Medulla oblongata (tissue), 1 donor: ENCODE results near the gene CYCS.
A peak's percentile ranks its signal among the peaks of the same experiment; 100 is the strongest.
"Not testable (repeated sequence)": the region's sequence is repeated elsewhere in the genome, so short reads cannot be mapped to it uniquely, and the experiment has no call there.

Experiments
- DNase-seq: peaks from one replicate; pipeline ENCODE4 v3.0.0-alpha.2; 2015; ENCODE audit errors: extremely low spot score

Gene CYCS

DNA sequence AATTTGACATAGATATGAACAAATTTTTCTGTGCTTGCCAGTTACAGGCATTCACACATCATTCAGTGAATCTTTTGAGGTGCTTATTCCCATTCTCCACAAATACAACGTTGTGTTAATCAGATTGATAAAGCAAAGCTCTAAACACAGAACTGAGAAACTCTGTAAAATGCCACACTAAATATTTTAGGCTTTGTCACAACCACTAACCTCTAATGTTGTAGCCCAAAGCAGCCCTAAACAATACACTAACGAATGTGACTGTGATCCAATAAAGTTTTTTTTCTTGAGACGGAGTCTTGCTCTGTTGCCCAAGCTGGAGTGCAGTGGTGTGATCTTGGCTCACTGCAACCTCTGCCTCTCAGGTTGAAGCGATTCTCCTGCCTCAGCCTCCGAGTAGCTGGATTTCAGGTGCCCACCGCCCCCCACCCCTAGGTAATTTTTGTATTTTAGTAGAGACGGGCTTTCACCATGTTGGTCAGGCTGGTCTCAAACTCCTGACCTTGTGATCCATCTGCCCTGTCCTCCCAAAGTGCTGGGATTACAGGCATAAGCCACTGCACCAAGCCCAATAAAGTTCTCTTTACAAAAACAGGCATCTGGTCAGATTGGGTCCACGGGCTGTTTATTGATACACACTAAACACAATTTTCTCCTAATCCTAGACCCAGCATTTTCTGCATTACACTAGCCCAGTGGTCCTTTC lies 6.9 kb downstream of the CYCS start:
- no peak for DNase-seq

DNA sequence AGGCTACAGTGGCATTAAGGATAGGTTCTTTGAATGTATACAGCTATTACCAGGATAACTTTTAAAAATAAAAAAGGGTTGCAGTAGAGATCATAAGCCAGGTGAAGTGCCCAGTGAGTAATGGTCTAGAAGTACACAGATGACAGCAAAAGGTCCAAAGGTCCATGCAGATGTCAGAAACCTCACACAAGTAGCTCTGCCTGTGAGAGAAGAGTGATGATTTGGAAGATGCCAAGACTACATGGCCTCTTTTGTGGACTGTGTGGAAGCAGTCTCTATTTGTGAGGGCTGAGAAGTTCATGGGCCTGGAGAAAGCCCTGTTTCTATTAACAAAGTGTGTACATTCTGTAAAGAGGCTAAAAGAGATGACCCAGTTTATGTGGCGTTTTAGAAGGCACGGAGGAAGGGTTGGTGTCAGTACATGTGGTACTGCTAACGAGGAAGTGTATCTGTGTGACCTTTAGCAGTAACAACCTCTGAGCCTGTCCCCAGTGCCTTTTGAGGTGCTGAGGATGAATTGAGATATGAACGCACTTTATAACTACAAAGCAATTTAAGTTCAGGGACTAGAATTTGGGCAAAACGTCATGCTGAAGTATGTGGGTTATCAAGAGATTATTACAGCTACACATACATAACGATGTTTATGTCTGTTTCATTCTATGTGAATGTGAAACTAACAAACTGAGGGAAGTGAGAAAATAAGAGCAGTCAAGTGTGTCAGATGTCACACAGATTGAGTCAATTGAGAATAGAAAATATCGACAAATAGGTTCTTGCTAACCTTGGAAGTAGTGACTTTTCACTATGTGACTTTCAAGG lies 7.6 kb downstream of the CYCS start:
- peak; percentile 41 for DNase-seq

DNA sequence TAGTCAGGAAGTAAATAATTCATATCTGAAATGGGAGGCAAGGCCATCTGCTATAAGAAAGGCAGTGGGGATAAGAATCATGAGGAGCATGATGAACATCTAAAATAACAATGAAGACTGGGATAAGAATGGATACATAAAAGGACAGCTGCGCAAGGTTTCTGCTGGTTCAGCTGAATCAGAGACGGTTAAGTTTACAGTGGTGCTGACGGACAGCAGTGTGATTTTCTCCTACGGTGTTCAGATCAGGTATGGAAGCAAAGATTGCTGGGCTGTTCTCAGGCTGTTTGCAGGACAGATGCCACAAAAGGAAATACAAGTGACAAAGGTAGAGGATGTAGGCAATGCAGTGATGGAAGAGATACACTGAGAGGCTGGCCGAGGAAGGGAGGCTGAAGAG lies 8.4 kb downstream of the CYCS start:
- DNase-seq, result no peak

DNA sequence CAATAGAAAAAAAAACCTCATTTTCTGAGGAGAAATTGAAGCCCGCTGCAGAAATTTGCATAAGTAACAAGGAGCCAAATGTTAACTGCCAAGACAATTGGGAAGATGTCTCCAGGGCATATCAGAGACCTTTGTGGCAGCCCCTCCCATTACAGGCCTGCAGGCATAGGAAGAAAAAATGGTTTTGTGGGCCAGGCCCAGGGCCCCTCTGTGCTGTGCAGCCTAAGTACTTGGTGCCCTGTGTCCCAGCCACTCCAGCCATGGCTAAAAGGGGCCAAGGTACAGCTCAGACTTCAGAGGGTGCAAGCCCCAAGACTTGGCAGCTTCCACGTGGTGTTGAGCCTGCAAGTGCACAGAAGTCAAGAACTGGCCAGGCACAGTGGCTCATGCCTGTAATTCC lies 14.5 kb downstream of the CYCS start:
- not testable (repeated sequence) for DNase-seq

DNA sequence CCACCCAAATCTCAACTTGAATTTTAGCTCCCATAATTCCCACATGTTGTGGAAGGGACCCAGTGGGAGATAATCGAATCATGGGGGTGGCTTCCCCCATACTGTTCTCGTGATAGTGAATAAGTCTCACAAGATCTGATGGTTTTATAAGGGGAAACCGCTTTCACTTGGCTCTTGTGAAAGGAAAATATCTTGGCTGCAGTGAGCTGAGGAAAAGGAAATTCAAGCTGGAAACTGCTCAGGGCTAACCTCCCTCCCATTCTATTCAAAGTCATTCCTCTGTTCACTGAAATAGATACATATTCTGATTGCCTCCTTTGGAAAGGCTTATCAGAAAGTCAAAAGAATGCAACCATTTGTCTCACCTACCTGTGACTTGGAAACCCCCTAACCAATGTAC lies 15.8 kb downstream of the CYCS start:
- no peak for DNase-seq

DNA sequence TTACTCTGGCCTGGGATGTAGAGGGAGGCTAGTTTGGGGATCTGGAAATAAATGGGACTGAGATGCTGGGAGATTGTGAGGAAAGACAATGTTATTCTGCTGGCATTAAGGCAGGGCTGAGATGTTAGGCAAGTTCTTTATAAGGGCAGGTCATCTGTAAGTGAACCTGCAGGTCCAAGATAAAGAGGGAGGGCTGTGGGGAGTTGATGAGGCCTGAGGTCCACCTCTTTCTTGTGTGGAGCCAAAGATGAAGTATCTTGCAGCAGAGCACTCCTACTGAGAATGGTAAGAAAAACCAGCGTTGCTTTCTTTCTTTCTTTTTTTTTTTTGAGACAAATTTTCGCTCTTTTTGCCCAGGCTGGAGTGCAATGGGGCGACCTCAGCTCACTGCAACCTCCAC lies 19.1 kb downstream of the CYCS start:
- no peak for DNase-seq

DNA sequence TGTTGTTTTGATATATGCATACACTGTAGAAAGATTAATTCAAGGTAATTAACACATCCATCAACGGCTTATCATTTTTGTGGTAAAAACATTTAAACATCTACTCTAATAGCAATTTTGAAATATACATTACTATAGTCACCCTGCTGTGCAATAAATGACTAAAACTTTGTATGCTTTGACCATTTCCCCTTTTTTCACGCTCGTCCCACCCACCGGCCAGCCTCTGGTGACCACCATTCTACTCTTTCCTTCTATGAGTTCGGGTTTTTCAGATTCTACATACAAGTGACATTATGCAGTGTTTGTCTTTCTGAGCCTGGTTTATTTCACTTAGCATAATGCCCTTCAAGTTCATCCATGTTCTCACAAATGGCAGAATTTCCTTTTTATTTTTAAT lies 21.3 kb downstream of the CYCS start:
- no peak for DNase-seq

DNA sequence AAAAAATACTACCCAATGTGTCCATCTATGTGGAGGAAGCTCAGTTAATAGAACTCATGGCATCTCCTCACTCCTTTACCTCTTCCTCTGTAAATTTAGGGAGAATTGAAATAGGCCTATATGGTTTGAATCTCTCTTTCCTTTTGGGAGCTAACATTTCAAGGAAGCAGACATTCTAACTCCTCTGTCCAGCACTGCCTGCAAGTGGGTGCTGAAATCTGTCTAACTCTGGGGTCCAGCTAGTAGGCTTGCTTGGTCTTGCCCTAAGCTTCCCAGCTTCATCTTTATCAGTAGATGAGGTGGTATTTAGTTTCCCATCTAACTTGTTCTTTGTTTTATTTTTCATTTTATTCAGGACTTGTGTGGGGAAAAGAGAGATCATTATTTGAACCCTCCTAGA lies 23.2 kb downstream of the CYCS start:
- no peak for DNase-seq

DNA sequence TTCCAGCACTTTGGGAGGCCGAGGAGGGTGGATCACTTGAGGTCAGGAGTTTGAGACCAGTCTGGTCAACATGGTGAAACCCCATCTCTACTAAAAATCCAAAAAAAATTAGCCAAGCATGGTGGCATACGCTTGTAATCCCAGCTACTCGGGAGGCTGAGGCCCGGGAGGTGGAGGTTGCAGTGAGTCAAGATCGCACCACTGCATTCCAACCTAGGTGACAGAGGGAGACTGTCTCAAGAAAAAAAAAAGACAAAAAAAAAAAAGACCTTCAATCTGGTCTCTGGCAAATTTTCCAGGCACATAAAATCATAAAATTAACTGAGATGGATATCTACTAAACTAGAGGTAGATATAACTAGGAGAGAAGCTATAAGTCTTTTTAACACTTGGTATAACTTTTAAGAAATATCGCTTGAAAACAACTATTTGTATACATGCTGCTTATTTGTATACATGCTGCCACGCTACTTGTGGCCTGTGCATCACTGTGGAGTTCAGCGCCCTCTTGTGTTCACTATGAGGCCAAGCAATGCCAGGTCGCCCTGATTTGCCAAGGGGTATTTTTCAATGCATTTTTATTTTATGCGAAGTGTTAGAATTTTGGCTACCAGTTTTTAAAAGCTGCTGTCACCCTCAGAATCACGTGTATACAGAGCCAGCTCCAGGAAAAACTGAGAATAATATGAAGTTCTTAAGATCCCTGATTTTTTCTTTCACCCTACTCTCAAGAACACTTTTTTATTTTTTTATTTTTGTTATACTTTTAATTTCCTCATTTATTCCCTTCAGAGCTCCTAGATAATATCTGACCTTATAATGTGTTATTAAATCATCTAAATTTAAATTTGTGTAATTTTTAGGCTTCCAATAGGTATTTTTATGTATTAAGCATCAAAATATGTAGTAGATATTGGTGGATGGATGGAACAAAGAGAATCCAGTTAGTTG lies 26.7 kb downstream of the CYCS start:
- DNase-seq, result peak; percentile 73

DNA sequence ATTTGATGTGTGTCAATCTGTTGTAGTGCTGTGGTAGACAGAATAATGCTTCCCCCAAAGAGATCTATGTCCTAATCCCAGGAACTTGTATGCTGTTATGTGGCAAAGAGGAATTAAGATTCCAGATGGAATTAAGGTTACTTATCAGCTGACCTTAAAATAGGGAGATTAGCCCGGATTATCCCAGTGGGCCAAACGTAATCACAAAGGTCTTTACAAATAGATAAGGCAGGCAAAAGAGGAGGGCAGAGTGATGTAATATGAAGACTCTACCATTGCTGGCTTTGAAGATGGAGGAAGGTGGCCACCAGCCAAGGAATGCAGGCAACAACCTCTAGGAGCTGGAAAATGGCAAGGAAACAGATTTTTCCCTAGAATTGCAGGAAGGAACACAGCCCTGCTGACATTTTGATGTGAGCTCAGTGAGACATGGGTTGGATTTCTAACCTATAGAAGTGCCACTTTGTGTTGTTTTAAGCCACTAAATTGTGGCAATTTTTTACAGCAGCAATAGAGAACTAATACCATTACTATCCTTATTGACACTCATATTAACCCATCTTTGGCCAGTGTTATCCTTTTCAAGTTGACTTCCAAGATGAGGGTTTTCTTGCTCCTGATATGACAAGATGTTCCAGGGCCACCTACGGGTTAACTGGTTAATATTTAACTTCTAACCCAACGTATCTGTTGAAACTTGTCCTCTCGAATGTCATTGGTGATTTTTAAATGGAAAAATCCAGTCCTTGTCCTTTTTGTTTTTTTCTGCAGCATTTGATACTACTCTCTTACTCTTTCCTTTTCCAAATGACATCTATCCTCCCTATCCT lies 29.3 kb downstream of the CYCS start:
- DNase-seq, result no peak

DNA sequence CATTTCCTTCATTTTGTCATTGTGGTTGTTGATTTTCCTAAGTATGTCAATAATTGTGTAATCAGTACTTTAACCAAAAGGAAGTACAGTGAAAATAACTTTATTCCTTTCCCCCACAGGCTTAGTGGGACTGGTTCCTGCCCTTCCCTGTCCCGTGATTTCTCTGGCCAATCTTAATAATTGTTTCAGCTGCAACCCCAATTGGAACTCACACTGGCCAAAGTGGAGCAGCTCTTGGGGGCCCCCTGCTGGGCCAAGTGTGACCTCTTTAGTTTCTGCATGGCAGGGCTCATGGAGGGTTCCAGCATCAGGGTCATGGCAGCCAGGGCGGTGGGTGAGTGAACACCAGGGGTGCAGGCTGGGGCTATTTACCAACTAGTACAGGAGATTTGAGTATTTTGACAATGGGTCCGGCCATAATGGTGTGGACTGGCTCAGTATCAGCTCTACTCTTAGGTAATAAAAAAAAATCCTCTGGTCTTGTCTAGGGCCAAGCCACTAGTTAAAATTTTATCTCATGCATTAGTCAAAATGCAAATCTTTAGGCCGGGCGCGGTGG lies 31.7 kb downstream of the CYCS start:
- peak; percentile 64 for DNase-seq

DNA sequence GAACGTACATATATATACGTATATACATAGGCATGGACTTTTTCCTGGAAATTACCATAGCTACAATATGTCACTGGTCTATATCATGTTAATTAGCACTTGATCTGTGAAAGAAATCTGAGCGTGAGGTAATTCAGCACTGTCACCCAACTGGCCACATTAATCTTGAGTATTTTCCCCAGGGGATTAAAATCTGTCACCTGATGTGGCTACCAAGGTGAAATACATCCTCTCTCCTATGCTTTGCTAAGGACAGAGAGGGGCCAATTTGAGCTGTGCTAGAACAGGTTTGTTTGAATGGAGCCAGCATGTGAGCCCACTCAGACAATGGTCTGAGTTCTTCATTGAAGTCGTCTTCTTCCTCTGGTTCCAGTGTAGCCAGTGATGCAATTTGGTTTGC lies 33.3 kb downstream of the CYCS start:
- DNase-seq, result no peak

DNA sequence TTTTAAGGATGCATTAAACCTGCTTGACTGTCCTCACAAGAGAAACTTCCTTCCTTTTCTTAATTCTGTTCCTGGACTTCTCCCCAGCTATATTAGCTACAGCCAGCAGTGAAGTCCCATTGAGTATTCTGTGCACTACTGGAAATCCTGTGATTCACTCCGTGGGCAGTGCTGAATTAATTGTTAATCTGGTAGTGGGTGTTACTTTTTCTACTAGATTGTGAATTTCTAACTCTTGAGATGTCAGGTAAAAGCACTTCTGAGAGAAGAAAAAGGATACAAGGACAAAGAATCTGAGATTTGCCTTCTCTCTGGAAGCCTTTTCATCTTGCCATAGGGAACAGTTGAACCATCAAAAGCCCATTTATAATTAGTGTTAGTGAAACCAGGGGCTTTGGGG lies 33.9 kb downstream of the CYCS start:
- peak; percentile 23 for DNase-seq

DNA sequence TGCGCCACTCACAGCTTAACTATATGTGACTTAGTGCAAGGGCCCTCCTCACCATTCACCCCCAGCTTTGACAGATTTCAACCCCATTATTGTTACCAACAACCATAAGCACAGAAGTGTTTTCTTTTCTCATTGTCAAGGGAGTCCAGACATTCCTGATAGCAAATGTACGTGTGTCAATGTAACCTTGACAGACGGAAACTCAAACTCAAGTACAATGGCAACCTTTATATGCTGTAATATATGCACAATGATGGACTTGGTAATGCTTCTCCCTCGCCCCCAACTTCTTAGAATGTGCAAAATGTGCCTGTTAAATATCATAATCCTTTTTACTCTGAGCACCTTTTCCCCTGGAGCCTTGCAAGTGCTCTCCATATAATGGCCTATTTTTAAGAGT lies 34.7 kb downstream of the CYCS start:
- no peak for DNase-seq

DNA sequence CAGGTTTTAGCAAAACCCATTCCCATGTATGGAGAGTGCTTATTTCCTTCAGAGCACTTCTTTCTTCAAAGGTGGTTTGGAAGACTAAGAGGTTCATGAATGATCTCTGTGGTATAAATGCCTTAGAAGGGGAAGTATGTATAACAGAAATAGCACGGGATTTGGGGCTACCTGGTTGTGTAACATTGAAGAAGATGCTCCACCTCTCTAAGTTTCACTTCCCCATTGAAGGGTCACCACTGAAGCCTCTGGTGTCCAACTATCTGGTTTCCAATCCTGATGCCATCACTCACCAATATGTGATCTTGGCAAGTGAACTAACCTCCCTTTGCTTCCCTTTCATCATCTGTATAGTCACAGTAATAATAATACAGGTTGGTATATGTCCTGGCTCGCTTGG lies 37.2 kb downstream of the CYCS start:
- DNase-seq, result no peak

DNA sequence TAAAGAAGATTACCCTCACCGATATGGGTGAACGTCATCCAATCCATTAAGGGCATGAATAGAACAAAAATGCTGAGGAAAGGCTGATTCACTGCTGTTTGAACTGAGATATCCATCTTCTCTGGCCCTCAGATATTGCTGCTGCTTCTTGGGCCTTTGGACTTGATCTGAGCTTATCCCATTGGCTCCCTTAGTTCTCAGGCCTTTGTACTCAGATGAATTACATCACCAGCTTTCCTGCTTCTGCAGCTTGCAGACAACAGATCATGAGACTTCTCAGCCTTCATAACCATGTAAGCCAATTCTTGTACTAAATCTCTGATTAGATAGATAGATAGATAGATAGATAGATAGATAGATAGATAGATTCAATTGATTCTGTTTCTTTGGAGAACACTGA lies 40.2 kb downstream of the CYCS start:
- no peak for DNase-seq

DNA sequence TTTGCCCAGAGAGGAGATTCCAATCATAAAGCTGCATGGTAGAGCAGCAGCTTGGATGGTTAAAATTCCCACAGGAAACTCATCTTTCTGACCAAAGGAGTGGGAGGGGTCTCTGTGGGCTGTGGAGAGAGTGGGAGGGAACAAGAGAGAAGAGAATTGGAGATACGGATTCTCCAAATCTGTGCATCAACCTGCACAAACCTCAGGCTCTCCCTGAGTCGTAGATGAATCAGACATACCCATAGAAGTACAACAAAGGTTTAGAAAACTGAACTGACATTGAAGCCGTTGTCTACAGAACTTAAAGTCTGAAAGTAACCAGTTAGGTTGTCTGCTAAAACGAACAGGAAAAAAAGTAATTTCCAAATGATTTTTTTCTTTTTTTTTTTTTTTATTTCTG lies 41.9 kb downstream of the CYCS start:
- no peak for DNase-seq

DNA sequence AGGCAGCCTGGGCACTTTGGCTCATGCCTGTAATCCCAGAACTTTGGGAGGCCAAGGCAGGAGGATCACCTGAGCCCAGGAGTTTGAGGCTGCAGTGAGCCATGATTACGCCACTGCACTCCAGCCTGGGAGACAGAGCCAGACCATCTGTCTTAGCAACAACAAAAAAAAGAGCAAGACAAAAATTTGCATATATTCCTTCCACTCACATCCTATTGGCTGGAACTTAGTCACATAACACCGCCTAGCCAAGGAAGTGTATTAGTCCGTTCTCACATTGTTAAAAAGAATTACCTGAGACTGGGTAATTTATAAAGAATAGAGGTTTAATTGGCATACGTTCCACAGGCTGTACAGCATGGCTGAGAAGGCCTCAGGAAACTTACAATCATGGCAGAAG lies 43.0 kb downstream of the CYCS start:
- not testable (repeated sequence) for DNase-seq

DNA sequence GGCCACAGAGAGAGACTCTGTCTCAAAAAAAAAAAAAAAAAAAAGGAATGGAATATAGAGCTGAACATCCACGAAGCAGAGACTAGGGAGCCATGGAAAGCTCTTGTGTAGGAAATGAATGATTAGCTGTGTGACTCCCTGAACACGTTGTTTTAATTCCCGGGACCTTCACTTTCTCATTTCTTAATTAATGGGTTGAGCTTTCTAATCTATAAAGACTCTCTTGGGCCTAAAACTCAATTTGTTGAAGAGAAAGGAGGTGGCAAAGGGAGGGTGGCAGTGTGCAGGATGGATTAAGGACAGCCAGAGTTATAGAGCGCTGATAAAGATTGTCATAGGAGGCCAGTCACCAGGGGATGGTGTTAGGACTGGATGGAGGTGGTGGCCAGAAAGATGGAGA lies 48.0 kb downstream of the CYCS start:
- no peak for DNase-seq

DNA sequence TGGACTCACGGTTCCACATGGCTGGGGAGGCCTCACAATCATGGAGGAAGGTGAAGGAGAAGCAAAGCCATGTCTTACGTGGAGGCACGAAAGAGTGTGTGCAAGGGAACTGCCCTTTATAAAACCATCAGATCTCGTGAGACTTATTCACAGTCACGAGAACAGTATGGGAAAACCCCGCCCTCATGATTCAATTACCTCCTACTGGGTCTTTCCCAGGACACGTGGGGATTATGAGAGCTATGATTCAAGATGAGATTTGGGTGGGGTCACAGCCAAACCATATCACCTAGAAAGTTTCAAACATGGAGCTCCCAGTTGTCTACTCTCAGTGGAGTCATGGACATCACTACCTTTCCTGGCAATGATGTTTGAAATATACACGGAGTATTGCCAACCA lies 49.6 kb downstream of the CYCS start:
- DNase-seq, result no peak

DNA sequence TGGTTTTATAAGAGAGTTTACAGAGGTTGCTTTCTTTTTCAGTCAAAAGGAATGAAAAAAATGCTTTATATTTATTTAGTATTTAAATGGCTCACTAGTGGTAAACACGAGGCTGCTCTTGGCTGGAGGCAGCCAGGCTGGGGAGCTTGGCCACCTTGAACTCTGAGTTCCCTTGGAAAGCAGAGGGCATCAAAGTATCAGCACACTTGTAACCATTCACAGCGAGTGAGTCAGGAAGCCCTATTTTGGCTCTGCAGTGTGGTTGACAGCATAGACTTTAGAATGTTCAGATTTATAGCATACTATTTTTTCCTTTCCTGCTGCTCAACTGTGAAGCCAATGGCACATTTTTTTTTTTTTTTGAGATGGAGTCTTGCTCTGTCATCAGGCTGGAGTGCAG lies 51.6 kb downstream of the CYCS start:
- peak; percentile 8 for DNase-seq
